GM20431 (cell line): ENCODE data around the gene ALKBH3.

ENCODE experiments used
- in situ Hi-C: fragments of 300-500 bp; cut with MseI, MboI; formaldehyde crosslinking; loops from one replicate; pipeline ENCODE4 v1.15.0; 2020; ENCODE audit warnings: low sequenced_read_pairs; ENCODE audit not compliant: unreplicated experiment

The ALKBH3 gene

GRCh38 chr11:43934601-43935423 is 54.2 kb downstream of the ALKBH3 start:
- in situ Hi-C loops: no loop called here

GRCh38 chr11:43935424-43935979 is 54.9 kb downstream of the ALKBH3 start:
- in situ Hi-C loops: no loop called here

- in situ Hi-C loops: no loop called here
These were observed 55.4 kb downstream of the ALKBH3 start for GRCh38 chr11:43936076-43936475.

GRCh38 chr11:43937434-43938411 is 57.1 kb downstream of the ALKBH3 start:
- in situ Hi-C loops: no loop called here

- in situ Hi-C loops: no loop called here
These were observed 60.8 kb downstream of the ALKBH3 start for GRCh38 chr11:43941257-43941994.

- in situ Hi-C loops: no loop called here
These were observed 62.2 kb downstream of the ALKBH3 start for GRCh38 chr11:43942662-43943371.

- in situ Hi-C loops: no loop called here
These were observed 62.8 kb downstream of the ALKBH3 start for GRCh38 chr11:43943372-43943930.

GRCh38 chr11:43943931-43944751 is 63.5 kb downstream of the ALKBH3 start:
- in situ Hi-C loops: no loop called here

- in situ Hi-C loops: no loop called here
These were observed 64.2 kb downstream of the ALKBH3 start for GRCh38 chr11:43944761-43945311.

- in situ Hi-C loops: no loop called here
These were observed 66.4 kb downstream of the ALKBH3 start for GRCh38 chr11:43947003-43947500.

- in situ Hi-C loops: no loop called here
These were observed 67.2 kb downstream of the ALKBH3 start for GRCh38 chr11:43947815-43948214.

GRCh38 chr11:43948341-43949225 is 68.0 kb downstream of the ALKBH3 start:
- in situ Hi-C loops: no loop called here

GRCh38 chr11:43950311-43950855 is 69.8 kb downstream of the ALKBH3 start:
- in situ Hi-C loops: no loop called here

GRCh38 chr11:43951231-43951630 is 70.6 kb downstream of the ALKBH3 start:
- in situ Hi-C loops: no loop called here

- in situ Hi-C loops: no loop called here
These were observed 71.4 kb downstream of the ALKBH3 start for GRCh38 chr11:43952020-43952400.
